GM19463 (cell line): ENCODE measurements around the gene FHL1.

Source experiments
- ATAC-seq: cut with Tn5 transposase; IDR thresholded peaks from one replicate; pipeline ENCODE4 v1.9.1; 2021; ENCODE audit warnings: mild to moderate bottlenecking, moderate library complexity; ENCODE audit not compliant: unreplicated experiment

The FHL1 gene

DNA sequence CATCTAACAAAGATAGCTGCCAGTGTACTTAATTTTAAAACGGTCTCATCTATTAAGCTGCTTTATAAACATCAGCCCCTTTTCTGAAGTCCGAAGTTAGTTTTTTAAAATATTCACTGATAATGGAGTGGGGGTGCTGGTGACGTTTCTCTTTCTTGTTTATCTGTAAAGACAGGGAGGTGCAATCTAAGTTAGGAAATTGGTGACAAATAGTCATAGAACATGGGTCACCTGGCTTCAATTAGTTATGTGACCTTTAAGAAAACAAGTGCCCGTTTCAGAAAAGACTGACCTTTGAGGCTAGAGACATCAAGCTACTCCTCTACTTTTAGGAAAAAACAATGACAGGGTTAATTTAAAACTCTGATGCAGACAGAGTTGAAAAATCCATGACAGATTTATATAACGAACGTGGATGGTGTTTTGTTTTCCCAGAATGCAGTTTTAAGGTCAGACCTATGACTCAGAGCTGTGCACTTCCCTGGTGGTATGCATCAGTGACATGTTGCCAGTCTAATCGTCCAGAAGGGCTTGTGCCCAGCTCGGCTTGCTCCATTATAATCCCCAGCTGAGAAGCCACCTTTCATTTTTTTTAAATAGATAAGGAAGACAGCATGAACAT lies 38.2 kb downstream of the FHL1 start:
- no peak for ATAC-seq

- no peak for ATAC-seq
Observed at GRCh38 chrX:136186023-136186413, 38.7 kb downstream of the FHL1 start.

- ATAC-seq: no peak
Observed at GRCh38 chrX:136189222-136189621, 41.9 kb downstream of the FHL1 start.

DNA sequence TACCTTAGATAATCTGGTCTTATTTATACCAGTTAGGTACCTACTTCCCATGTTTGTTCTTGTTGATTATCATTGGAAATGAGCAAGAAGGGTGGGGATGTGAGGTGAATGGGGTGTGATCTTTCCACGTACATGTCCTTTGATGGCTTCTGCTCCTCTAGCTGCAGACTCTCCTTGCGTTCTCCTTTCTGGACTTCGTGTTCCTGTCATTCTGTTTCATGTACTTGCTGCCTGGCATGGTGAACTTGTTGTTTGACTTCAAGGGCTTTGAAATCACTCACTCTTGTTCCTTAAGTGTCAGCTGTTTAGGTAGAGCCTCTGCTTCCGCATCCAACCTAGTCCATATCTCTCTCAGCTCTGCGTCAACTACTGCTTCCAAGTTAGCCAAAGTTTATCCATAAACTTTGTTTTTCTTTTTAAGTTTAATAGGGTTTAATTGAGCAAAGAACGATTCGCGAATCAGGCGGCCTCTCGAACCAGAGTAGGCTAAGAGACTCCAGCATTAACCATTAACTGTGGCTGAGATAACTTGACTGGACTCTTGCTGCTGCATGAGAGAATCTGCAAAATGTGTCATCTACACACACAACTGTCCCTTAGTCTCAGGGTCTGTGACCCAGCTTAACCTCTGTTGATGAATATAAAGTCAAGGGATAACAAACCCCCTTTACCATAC lies 42.8 kb downstream of the FHL1 start:
- no peak for ATAC-seq

DNA sequence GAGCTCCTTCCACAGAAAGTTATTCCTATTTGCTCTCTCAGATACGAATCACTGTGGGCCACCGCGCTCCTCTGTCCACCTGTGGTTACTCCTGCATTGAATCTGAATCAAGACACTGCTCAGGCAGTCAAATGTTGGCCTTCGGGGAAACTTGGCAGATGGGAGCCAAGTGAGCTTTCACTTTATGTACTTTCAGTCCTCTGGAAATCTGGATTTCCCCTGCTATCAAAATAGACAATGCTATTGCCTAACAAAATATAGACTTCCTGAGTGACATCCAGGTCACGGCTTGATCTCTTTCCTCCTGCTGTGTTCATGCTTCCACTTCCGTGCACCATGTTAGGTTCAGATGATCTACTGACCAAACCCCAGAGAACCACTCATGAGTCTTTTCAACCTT lies 43.8 kb downstream of the FHL1 start:
- ATAC-seq: no peak

DNA sequence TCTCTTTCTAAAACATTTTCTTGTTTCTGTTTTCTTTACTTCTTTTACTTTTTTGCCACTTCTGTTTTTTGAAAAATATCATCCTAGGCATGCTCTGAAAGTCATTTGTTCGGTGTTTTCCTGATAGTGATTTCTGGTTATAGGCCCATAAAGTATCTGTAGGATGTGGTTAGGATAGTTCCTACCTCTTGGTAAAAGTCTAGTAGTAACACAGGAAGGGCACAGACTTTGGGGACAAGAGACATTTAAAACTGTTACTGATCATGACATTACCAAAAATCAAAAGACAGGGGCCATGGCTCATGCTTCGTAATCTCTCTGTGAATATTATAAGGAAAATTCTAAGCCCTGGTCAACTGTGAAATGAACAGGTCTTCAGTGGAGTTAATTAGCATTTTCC lies 44.8 kb downstream of the FHL1 start:
- ATAC-seq: no peak

DNA sequence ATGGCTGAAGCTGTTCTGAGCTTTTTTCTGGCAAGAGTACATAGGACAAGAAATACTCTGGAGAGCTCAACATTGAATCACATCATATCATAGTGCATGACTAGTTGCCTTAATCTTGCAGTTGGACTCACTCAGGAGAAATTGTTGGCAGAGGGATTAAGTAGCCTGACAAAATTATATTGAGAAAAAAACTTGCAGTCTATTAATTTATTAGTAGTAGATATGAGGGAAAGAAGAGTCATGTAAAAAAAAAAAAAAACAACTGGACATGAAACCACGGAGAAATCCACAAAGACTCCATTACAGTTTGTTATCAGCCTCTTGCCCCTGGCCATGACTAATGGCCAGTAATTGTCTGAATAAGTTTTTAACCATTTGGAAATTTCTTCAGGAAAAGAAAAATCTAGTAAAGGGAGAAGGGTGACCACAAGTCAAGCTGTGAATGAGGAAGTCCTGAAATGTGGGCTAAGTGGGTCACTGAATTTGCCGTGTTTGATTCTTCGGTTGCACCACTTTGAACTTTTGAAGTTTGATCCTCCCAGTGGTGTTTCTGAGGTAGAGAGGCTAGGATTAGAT lies 45.6 kb downstream of the FHL1 start:
- no peak for ATAC-seq

DNA sequence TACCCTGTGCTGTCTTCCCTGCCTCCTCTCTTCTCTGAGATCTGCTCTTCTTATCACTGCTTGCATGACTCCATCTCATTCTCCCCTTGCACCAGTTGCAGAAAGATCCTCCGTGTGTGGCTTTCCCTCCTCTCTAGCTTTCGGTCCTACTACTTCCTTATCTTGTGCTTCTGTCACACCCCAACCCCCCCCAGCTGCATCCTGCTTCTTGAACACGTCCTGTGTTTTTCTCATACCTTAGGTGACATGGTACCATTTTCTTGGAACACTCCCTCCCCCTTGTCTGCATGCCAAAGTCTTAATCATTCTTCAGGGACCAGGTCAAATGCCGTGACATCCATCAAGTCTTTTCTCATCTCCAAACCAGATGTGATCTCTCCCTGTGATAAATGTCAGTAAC lies 46.4 kb downstream of the FHL1 start:
- ATAC-seq: no peak

DNA sequence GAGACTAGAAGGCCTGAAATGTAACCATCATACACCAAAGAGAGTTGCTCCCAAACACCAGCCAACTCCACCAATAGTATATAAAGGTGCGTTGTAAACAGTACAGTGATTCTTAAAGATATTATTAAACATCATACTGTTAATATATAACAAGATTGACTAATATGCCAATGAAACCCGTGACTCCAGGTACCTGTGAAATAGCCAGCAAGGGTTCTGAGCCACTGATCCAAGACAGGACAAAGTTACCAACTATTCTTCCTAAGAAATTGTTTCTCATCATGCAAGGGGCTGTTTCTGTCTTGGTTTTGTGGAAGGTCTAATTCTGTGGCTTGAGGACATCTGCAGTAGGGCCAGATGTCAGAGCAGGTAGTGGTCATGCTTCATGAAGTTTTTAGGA lies 47.2 kb downstream of the FHL1 start:
- no peak for ATAC-seq

GRCh38 chrX:136195247-136195646 lies 47.9 kb downstream of the FHL1 start:
- no peak for ATAC-seq

DNA sequence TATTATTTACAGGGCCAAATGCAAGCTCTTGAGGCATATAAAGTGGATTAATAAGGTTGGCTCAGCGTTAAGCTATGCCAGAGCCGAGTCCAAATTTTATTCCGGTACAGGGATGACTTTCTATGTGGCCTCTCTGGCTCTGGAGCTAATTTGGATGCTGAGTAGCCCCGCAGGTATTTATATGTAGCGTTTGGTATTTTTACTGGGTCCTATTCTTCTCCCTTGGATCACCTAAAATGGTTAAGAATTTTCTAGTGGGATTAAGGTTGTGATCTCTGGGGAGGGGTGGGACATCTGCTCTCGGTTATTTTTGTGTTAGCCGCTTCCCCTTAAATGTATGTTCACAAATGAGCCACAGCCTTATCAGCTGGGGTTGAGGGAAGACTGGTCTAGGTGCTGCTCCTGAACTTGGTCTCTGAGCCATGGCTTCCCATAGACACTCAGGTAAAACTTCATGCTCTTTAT lies 49.4 kb downstream of the FHL1 start:
- ATAC-seq: no peak

DNA sequence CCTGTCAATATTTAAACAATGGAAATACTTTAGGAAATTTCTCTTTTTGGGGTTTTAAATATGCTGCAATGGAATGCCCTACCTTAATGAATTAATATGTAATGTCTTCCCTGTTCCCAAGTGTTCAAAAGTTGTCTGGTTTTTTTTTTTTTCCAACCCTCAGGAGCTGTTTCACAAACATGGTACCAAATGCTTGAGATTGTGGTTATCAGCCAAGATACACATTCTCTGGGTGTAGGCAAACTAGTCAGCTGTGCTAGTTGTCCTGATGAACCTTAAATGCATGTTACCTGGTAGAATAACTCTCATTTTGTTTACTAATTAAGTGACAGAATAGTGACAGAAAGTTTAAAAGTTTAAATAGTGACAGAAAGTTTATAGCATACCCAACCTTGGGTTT lies 50.7 kb downstream of the FHL1 start:
- no peak for ATAC-seq

DNA sequence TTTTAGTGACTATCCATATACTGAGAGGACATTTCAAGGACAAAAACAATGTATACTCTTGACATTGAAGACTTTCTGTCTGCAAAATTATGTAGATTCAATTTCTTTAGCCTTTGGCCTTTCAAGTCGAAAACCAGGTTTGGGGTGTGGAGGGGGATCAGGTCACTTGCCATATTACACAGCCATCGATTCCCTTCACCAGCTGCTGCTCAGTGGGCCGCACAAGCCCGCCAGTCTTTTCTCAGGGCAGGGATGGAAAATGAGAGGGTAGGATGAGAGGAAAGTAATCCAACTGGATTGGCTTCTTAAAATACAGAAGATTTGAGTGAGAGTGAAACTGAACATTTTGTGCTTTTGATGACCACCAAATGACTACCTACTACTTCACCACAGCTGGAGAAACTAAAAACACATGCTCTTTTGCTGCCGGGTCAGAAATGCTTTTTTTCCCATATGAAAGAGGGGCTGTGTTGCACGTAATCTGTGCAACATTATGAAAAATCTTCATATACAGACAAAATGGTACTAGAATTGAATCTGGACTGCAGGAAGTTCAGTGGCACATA lies 51.4 kb downstream of the FHL1 start:
- ATAC-seq: no peak

DNA sequence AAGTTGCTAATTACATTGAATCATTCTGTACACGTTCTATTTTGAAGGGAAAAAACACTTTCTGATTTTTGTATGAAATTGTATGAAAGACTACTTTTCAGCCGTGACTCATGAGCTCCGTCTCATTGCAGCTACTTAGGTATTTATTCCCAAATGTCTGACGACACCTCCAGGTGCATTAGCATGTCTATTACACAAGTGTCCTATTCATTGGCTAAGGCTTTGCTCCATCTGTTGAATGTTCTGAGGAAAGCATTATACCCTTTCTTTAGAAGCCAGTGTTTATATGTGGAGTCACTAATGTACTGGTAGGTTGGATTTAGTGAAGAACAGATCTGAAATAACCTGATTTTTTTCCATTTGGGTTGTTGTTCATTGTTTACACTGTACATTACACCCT lies 52.0 kb downstream of the FHL1 start:
- ATAC-seq: no peak

GRCh38 chrX:136200466-136200865 lies 53.1 kb downstream of the FHL1 start:
- ATAC-seq: no peak

DNA sequence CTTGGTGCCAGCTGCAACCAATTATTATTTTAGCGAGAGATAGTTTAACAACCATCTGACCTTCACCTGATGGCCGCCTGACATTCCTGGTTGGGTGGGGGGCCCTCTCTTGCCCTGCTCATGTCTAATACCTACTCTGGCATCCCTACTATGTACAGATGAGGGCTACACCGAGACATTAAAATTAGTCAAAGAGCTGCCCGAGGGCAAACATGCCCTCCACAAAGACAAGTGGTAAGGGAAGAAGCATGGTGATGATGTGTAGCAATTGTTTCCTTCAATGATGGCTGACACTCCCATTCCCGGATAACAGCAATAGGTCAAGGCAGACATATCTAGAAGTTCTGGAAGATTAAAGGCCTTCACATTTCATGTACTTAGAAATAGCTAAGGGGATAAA lies 54.3 kb downstream of the FHL1 start:
- ATAC-seq: no peak

GRCh38 chrX:136202889-136203288 lies 55.6 kb downstream of the FHL1 start:
- ATAC-seq: no peak

- ATAC-seq: no peak
Observed at GRCh38 chrX:136203438-136203837, 56.1 kb downstream of the FHL1 start.

- no peak for ATAC-seq
Observed at GRCh38 chrX:136203951-136204350, 56.6 kb downstream of the FHL1 start.

DNA sequence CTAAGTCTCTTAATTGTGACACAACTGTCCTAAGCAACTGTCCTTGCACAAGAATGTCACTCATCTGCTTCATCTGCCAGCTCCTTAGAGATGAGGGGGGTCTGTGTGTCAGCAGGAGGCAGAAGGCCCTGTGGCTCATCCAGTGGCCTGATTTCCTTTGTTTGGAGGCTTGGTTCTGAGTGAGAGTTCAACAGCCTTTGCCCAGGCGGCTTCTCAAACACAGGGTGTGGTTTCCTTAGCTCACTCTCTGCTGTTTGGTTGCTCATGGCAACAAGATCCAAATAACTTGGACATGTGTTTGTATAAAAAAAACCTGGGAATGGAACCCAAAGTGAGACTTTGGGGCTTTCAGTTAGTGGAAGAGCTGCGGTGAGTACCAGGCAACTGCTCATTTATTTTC lies 57.2 kb downstream of the FHL1 start:
- no peak for ATAC-seq

DNA sequence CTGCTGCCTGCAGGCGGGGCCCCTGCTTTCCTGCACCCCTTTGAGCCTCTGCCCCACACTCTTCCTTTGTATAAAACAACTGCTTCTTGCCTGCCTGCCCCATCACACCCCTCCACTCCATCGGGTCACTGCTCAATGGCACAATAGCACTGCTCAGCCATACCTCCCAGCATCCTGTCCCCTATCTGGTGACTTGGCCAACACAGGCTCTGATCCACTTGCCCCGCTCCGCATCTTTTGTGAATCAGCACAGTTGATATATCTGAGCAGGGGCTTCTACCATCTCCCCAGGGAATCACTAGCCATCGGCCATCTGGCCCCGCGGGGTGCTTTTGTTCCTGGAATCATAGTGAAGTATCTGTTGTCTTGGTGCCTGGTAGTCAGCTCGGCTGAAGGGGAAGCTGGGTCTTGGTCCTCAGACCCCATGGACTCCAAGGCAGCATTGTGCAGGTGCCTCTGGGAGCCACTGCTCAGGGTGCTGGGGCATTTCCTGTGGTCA lies 58.6 kb downstream of the FHL1 start:
- ATAC-seq: no peak

DNA sequence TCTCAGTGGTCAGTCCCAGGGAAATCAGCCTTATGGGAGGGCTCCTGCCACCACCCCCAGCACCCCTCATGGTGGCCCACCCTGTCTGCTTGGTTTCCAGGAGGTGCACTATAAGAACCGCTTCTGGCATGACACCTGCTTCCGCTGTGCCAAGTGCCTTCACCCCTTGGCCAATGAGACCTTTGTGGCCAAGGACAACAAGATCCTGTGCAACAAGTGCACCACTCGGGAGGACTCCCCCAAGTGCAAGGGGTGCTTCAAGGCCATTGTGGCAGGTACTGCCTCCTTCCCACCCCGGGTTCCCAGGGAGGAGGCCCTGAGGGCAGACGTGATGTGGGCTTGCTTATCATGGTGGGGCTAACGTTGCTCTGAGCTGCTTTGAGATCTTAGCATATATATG lies 59.6 kb downstream of the FHL1 start:
- ATAC-seq: no peak
